ENCODE results near the gene ADAMTS19.

Gene ADAMTS19

DNA sequence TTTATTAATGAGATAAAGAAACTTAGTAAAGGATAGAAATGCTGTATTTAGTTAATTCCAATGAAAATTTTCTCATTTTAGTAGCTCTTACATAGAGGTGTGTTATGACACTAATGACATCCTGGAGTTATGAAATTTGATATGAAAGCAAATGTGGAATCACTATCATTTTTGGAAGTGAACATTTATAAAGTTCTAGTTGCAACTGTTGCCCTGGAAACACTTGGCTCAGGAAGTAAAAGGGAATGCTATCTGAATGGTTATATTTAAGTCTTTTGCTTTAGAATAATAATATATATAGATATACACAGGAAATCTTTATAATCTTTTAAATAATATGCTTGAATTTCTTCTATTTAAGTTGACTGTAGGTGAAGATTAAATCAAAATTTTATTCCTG is 16.7 kb downstream of the ADAMTS19 start:
- TF ChIP-seq, protein P1, sequence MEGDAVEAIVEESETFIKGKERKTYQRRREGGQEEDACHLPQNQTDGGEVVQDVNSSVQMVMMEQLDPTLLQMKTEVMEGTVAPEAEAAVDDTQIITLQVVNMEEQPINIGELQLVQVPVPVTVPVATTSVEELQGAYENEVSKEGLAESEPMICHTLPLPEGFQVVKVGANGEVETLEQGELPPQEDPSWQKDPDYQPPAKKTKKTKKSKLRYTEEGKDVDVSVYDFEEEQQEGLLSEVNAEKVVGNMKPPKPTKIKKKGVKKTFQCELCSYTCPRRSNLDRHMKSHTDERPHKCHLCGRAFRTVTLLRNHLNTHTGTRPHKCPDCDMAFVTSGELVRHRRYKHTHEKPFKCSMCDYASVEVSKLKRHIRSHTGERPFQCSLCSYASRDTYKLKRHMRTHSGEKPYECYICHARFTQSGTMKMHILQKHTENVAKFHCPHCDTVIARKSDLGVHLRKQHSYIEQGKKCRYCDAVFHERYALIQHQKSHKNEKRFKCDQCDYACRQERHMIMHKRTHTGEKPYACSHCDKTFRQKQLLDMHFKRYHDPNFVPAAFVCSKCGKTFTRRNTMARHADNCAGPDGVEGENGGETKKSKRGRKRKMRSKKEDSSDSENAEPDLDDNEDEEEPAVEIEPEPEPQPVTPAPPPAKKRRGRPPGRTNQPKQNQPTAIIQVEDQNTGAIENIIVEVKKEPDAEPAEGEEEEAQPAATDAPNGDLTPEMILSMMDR (IDR thresholded peaks at IDR 0.05) = no peak
- Histone ChIP-seq H3K4me1 (ENCODE audit: control insufficient read depth in 1 of 2, insufficient read depth in 1 of 2, low read depth in 1 of 2, low read length in 1 of 2) (no peaks in the 10 kb centered on the region), H3K27me3 (no peaks in the 10 kb centered on the region), H3K4me3 (ENCODE audit: low read depth in 1 of 2, low read length in 1 of 2) (no peak overlapping the region), H3K9me3 (no peaks in the 10 kb centered on the region), H3K36me3 (no peaks in the 10 kb centered on the region), H3K27ac (no peak overlapping the region)

DNA sequence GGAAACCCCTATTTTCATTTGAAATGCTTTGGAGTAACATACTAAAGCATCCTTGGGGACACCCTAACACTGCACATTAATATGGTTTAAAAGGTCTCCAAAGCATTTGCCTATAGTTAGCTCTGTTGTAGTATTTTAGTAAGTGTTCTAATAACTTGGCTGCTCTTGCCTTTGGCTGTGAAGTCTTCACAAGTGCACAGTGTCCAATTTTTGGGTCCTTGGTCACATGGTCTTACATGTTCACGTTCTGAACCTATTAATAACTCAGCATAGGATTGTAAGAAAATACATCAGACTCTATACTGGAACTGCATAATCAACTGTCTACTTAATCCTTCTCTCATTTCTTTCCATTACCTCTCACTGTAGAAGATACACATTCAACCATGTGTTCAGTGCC is 17.4 kb downstream of the ADAMTS19 start:
- no peak overlapping the region for H3K4me3 ChIP-seq (ENCODE audit: low read depth in 1 of 2, low read length in 1 of 2)
- TF ChIP-seq, protein P1 (IDR thresholded peaks at IDR 0.05) = no peak

DNA sequence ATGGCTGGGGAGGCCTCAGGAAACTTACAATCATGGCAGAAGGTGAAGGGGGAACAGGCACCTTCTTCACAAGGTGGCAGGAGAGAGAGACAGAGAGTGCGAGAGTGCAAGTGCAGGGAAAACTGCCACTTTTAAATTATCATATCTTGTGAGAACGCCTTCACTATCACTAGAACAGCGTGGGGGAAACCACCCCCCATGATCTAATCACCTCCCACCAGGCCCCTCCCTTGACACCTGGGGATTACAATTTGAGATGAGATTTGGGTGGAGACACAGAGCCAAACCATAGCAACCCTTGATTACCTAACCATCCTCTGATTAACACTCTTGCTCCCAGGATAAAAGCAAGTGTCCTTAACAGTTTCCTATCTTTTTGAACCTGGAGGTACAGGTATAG is 21.1 kb downstream of the ADAMTS19 start:
- H3K4me3 ChIP-seq (ENCODE audit: low read depth in 1 of 2, low read length in 1 of 2) = no peak overlapping the region
- TF ChIP-seq, protein P1 (IDR thresholded peaks at IDR 0.05) = no peak
- H3K27ac ChIP-seq = no peak overlapping the region
- H3K4me1 ChIP-seq (ENCODE audit: control insufficient read depth in 1 of 2, insufficient read depth in 1 of 2, low read depth in 1 of 2, low read length in 1 of 2) = no peaks in the 10 kb centered on the region
- no peaks in the 10 kb centered on the region for H3K27me3 ChIP-seq
- no peaks in the 10 kb centered on the region for H3K36me3 ChIP-seq
- H3K9me3 ChIP-seq = no peaks in the 10 kb centered on the region

More for the DNA sequence above, 17.4 kb downstream of the ADAMTS19 start:
- no peaks in the 10 kb centered on the region for H3K9me3 ChIP-seq
- no peaks in the 10 kb centered on the region for H3K4me1 ChIP-seq (ENCODE audit: control insufficient read depth in 1 of 2, insufficient read depth in 1 of 2, low read depth in 1 of 2, low read length in 1 of 2)
- H3K27me3 ChIP-seq = no peaks in the 10 kb centered on the region
- no peaks in the 10 kb centered on the region for H3K36me3 ChIP-seq
- H3K27ac ChIP-seq = no peak overlapping the region

DNA sequence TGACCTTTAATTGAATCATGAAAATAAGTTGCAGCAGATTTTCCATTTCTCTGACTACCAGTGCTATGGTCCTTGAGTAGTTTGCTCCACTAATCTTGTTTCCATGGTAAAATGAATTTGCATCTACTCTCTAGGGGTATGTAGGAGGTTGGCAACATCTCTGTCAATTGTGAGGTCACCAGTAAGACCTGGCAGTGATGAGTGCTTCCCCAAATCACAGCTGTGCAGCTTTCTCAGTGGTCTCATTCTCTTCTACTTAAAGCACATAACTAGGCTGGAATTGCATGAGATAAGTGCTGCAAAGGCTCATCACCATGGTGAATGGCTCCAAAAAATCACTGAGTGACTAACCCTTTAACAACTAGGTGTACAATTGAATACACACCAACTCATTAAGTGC is 36.3 kb downstream of the ADAMTS19 start:
- H3K27me3 ChIP-seq = no peaks in the 10 kb centered on the region
- TF ChIP-seq, protein P1 (IDR thresholded peaks at IDR 0.05) = no peak
- H3K4me3 ChIP-seq (ENCODE audit: low read depth in 1 of 2, low read length in 1 of 2) = no peak overlapping the region
- H3K36me3 ChIP-seq = no peaks in the 10 kb centered on the region
- H3K27ac ChIP-seq = no peak overlapping the region
- no peaks in the 10 kb centered on the region for H3K9me3 ChIP-seq
- no peaks in the 10 kb centered on the region for H3K4me1 ChIP-seq (ENCODE audit: control insufficient read depth in 1 of 2, insufficient read depth in 1 of 2, low read depth in 1 of 2, low read length in 1 of 2)

DNA sequence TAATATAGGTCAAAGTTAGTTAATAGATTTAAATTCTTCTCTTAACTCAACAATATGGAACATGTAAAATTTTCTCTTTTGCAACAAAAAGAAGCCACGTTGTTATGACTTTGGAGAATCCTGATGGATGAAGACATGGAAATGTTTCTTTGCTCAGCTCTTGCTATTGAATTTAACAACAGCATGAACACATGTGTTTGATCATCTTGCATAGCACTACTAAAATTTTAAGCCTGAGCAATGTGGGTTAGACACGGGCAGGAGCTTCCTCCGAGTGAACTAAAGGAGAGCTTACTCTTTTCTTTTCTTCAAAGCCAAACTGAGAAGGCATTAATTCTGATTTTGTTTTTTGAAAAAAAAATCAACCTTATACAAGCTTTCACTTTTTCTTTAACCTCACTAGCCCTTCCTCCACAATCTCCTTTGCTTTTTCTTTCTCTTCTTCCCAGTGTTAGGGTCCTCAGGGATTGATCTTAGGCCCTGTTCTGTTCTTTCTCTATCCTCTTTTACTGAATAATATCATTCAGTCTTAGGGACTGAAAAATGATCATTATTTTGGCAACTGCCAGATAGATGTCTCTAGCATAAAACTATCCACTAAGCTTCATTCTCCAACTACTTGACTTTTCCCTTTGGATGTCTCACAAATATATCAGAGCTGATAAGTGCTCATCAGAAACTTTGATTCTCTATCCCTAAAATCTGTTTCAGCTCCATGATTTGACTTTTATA is 36.9 kb downstream of the ADAMTS19 start:
- Histone ChIP-seq H3K27ac (no peak overlapping the region), H3K9me3 (no peaks in the 10 kb centered on the region), H3K36me3 (no peaks in the 10 kb centered on the region), H3K4me3 (ENCODE audit: low read depth in 1 of 2, low read length in 1 of 2) (no peak overlapping the region), H3K27me3 (no peaks in the 10 kb centered on the region), H3K4me1 (ENCODE audit: control insufficient read depth in 1 of 2, insufficient read depth in 1 of 2, low read depth in 1 of 2, low read length in 1 of 2) (no peaks in the 10 kb centered on the region)
- TF ChIP-seq, protein P1 (IDR thresholded peaks at IDR 0.05) = no peak

Data from neutrophil (primary cell).